HG03469 (cell line): Measurements from ENCODE around the gene UNC5B.

Source experiments
- ATAC-seq: cut with Tn5 transposase; IDR thresholded peaks from one replicate; pipeline ENCODE4 v1.9.1; 2021; ENCODE audit warnings: mild to moderate bottlenecking, moderate library complexity, moderate number of reproducible peaks; ENCODE audit not compliant: unreplicated experiment

Gene UNC5B

DNA sequence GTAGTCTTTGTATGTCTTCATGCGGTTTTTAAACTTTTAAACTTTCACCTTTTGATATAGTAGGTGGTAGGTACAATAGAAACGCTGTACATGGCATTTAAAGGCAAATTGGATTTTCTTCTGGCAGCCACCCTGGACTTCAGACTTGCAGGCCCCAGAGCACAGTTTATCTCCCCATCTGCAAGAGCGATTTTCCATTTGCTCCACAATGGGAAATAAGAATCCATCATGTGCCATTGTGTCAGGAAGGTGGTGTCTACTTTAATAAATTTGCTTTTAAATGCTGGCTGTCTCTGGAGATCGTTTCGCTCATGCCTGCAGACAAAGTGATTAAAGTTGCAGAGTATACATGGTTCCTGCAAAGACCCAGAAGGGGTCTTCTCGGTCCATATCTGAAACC lies 38.9 kb downstream of the UNC5B start:
- no peak for ATAC-seq

GRCh38 chr10:71252220-71252619 lies 39.9 kb downstream of the UNC5B start:
- ATAC-seq = no peak

- no peak for ATAC-seq
Observed at GRCh38 chr10:71253981-71254818, 41.8 kb downstream of the UNC5B start.

- ATAC-seq = no peak
Observed at GRCh38 chr10:71254834-71255549, 42.6 kb downstream of the UNC5B start.

DNA sequence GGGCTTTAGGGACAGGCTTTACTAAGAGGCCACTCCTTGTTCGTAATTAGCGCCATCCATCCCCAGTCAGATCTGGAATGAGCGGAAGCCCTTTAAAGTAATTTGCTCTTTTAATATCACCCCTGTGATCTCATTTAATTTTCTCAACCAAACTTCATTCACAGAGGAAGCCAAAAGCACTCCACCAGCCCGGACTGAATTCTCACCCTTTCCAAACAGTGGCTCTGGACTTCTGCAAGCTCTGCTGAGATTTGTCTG lies 43.1 kb downstream of the UNC5B start:
- ATAC-seq = no peak

- no peak for ATAC-seq
Observed at GRCh38 chr10:71255808-71256660, 43.7 kb downstream of the UNC5B start.

GRCh38 chr10:71256661-71257318 lies 44.4 kb downstream of the UNC5B start:
- ATAC-seq = no peak

GRCh38 chr10:71257319-71257997 lies 45.1 kb downstream of the UNC5B start:
- ATAC-seq = no peak

GRCh38 chr10:71258046-71258445 lies 45.7 kb downstream of the UNC5B start:
- ATAC-seq = no peak

DNA sequence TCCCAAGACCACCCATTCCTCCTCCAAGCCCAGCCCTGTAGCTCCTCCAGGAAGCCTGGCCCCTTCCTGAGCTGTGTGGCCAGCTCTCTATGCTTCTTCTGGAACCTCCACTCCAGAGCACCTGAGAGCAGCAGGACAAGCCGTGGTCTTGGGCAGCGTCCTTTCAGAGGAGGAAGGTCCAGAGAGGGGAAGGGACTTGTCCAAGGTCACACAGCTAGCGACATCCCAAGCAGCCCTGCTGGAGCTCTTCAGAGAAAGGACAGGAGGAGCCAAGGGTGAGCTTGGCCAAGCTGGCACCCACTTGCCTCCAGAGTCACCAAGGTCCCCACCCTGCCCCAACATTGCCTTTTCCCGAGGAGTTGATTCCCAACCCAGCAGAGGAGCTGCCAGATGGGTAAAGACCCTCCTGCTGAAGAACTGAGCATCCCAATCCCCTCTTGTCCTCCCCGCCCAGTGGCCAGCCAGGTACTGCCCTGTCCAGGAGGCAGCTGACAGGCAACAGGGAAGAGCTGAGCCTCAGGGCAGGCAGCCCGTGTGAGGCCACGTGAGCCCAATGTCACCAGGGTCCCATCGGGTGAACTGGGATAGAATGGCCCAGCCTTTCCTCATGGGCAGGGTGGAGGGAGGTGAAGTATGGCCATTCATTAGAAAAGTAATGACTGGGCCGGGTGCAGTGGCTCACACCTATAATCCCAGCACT lies 46.2 kb downstream of the UNC5B start:
- no peak for ATAC-seq

- ATAC-seq = no peak
Observed at GRCh38 chr10:71259282-71259681, 46.9 kb downstream of the UNC5B start.

- ATAC-seq = no peak
Observed at GRCh38 chr10:71259815-71260501, 47.6 kb downstream of the UNC5B start.

GRCh38 chr10:71260622-71261325 lies 48.4 kb downstream of the UNC5B start:
- no peak for ATAC-seq

- ATAC-seq = no peak
Observed at GRCh38 chr10:71262027-71262426, 49.7 kb downstream of the UNC5B start.

GRCh38 chr10:71262817-71263216 lies 50.4 kb downstream of the UNC5B start:
- ATAC-seq = no peak

- ATAC-seq = no peak
Observed at GRCh38 chr10:71263376-71263775, 51.0 kb downstream of the UNC5B start.

GRCh38 chr10:71264345-71265200 lies 52.2 kb downstream of the UNC5B start:
- no peak for ATAC-seq

GRCh38 chr10:71265201-71265575 lies 52.8 kb downstream of the UNC5B start:
- no peak for ATAC-seq
